Stimulated activated naive B cell treated with anti-CD40 and anti-IgM and Interleukin-4, amounts not matched to agents 10 μg/mL and 1 μg/mL and 100 μg/mL, for 72 hours (primary cell): Measurements from ENCODE around the gene CALR3.
"Not testable (repeated sequence)": the region's sequence is repeated elsewhere in the genome, so short reads cannot be mapped to it uniquely, and the experiment has no call there.

Experiments used
- ATAC-seq, 2 donors: fragments of 150-1000 bp; cut with Tn5 transposase; replicated peaks; 2 replicates each; pipeline ENCODE4 v1.10.0; 2021; ENCODE audit warnings: moderate library complexity in 1 of 2
- DNase-seq: peaks from one replicate; pipeline ENCODE4 v3.0.0; 2021
- H3K27ac Mint-ChIP-seq: one replicate; pipeline ENCODE4 v1.8.0; 2022; ENCODE audit warnings: mild to moderate bottlenecking, mixed read lengths
- H3K27me3 Mint-ChIP-seq, 2 donors: one replicate each; pipeline ENCODE4 v1.8.0; 2022; ENCODE audit warnings: mixed read lengths in 2 of 2
- H3K36me3 Mint-ChIP-seq, 2 donors: one replicate each; pipeline ENCODE4 v1.8.0; 2022; ENCODE audit warnings: mixed read lengths in 2 of 2, mild to moderate bottlenecking in 1 of 2
- H3K4me1 Mint-ChIP-seq, 2 donors: one replicate each; pipeline ENCODE4 v1.8.0; 2022; ENCODE audit warnings: mixed read lengths in 2 of 2, mild to moderate bottlenecking in 1 of 2
- H3K4me3 Mint-ChIP-seq, 2 donors: one replicate each; pipeline ENCODE4 v1.8.0; 2022; ENCODE audit warnings: mild to moderate bottlenecking in 2 of 2, mixed read lengths in 2 of 2, moderate library complexity in 1 of 2
- H3K9me3 Mint-ChIP-seq, 2 donors: one replicate each; pipeline ENCODE4 v1.8.0; 2022; ENCODE audit warnings: mixed read lengths in 2 of 2, mild to moderate bottlenecking in 1 of 2

CALR3 gene, protein sequence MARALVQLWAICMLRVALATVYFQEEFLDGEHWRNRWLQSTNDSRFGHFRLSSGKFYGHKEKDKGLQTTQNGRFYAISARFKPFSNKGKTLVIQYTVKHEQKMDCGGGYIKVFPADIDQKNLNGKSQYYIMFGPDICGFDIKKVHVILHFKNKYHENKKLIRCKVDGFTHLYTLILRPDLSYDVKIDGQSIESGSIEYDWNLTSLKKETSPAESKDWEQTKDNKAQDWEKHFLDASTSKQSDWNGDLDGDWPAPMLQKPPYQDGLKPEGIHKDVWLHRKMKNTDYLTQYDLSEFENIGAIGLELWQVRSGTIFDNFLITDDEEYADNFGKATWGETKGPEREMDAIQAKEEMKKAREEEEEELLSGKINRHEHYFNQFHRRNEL

DNA sequence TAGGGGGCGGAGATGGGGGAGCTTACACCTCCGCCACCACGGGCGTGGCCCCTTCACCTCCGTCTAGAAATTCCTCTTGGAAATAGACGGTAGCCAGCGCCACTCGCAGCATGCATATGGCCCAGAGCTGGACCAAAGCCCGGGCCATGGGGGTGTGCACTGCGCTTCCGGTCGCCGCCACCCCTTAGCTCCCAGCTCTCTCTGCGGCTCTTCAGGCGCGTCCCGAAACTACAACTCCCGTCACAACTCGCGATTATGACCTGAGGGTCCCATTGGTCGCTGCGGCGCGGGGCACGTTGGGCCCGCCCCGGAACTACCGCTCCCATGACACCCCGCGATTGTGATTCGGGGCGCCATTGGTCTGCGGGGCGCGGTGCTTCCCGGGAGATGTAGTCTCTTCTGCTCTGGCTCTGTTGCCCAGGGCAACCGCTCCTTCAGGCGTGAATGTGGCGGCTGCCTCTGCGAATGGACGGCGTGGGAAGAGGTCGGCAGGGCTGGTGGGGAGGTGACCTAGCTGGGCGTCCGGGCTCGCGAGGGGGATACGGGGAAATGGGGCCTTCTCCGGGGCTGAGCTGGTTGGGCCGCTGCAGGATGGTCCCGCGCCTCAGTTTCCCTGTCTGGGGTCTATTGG lies at the start of gene CALR3, which contains the start of gene C19orf44:
CALR3 (minus strand) TSS at position 186 of the 631 bp plus-strand sequence; CDS start at position 148, 38 bp downstream.
C19orf44 (plus strand) TSS at position 413 of the 631 bp plus-strand sequence. CDS start 4,399 bp downstream, outside the sequence.
- Mint-ChIP-seq H3K4me3 (peak within 1 kb of the TSS; percentile 90 to 95), H3K27me3 (no peaks in the 10 kb centered on the region), H3K27ac (peak within 1 kb of the TSS; percentile 91), H3K9me3 (no peaks in the 10 kb centered on the region), H3K4me1 (peaks cover 7 to 28% of the 10 kb centered on the region in 2 donors), H3K36me3 (peaks cover 4 to 6% of the 10 kb centered on the region in 2 donors)
- DNase-seq (peak; percentile 98), ATAC-seq (peak; percentile 97 to 98)

DNA sequence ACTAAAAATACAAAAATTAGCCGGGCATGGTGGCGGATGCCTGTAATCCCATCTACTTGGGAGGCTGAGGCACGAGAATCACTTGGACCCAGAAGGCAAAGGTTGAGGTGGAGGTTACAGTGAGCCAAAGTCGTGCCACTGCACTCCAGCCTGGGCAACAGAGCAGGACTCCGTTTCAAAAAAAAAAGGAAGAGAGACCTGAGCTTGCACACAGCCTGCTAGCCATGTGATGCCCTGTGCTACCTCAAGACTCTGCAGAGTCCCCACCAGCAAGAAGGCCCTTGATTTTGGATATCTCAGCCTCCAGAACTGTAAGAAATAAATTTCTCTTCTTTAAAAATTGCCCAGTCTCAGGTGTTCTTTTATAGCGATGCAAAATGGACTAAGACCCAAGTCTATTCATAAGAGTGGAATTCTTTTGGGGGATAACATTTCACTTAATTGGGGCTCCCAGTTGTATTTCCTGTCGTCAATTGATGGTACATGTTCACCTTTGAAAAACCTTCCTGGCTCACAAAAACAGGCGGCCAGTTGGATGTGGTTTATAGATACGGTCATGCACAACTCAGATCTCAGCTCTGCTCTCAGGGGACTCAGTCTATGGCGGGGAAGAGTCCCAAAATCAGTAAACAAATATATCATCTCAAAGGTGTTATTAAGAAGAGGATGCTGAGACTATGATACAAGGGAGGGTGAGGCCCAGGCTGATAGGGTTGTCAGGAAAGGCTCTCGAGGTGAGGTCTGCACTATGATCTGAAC lies 48.7 kb upstream of the CALR3 start:
- no peak for DNase-seq
- peak; percentile 31 to 36 for ATAC-seq
- Mint-ChIP-seq H3K9me3 (no peaks in the 10 kb centered on the region), H3K27me3 (no peaks in the 10 kb centered on the region), H3K4me1 (peaks cover 20 to 56% of the 10 kb centered on the region in 2 donors), H3K4me3 (peak overlapping the region; percentile 9 to 60), H3K27ac (peak overlapping the region; percentile 81), H3K36me3 (peaks cover 19 to 23% of the 10 kb centered on the region in 2 donors)

DNA sequence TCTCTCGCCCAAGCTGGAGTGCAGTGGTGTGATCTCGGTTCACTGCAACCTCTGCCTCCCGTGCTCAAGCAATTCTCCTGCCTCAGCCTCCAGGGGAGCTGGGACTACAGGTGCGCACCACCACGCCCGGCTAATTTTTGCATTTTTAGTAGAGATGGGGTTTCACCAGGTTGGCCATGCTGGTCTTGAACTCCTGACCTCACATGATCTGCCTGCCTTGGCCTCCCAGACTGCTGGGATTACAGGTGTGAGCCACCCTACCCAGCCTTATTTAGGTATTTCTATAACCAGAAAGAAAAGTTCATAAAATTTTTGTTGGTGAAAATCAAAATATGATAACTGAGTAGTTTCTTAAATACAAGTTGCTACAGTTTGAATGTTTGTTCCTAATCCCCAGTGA lies 47.8 kb upstream of the CALR3 start:
- DNase-seq, H3K27me3 Mint-ChIP-seq, ATAC-seq, H3K9me3 Mint-ChIP-seq: not testable (repeated sequence)
- Mint-ChIP-seq H3K27ac (peak overlapping the region; percentile 62), H3K4me3 (peak overlapping the region; percentile 91 to 92), H3K36me3 (peaks cover 21 to 30% of the 10 kb centered on the region in 2 donors), H3K4me1 (peaks cover 25 to 63% of the 10 kb centered on the region in 2 donors)

DNA sequence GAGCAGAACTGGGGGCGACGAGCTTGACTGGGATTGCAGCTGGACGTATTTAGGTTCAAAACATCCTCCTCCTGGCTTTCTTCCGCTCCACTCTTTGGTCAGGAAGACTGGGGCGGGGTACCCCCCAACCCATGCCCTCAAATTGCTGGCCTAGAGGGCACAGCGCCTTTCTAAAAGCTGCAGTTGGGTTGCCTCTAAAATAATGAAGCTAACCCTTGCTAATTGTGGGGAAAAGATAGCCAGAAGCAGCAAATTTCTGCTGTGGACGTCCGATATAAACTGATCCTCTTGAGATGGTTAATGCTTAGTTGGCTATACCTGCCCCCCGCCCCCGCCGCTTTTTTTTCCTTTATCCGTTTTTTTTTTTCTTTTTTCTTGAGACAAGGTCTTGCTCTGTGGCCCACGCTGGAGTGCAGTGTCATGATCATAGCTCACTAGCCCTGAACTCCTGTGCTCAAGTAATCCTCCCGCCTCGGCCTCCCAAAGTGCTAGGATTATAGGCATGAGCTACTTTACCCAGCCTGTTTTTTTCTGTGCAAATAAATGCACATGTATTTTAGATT lies 47.0 kb upstream of the CALR3 start:
- peak overlapping the region; percentile 91 to 92 for H3K4me3 Mint-ChIP-seq
- peaks cover 30 to 69% of the 10 kb centered on the region in 2 donors for H3K4me1 Mint-ChIP-seq
- H3K27me3 Mint-ChIP-seq: no peaks in the 10 kb centered on the region
- ATAC-seq (peak in 1 of 2 donors; percentile 0), DNase-seq (no peak)
- H3K27ac Mint-ChIP-seq: peak overlapping the region; percentile 96
- H3K36me3 Mint-ChIP-seq: peaks cover 28 to 37% of the 10 kb centered on the region in 2 donors
- no peaks in the 10 kb centered on the region for H3K9me3 Mint-ChIP-seq

DNA sequence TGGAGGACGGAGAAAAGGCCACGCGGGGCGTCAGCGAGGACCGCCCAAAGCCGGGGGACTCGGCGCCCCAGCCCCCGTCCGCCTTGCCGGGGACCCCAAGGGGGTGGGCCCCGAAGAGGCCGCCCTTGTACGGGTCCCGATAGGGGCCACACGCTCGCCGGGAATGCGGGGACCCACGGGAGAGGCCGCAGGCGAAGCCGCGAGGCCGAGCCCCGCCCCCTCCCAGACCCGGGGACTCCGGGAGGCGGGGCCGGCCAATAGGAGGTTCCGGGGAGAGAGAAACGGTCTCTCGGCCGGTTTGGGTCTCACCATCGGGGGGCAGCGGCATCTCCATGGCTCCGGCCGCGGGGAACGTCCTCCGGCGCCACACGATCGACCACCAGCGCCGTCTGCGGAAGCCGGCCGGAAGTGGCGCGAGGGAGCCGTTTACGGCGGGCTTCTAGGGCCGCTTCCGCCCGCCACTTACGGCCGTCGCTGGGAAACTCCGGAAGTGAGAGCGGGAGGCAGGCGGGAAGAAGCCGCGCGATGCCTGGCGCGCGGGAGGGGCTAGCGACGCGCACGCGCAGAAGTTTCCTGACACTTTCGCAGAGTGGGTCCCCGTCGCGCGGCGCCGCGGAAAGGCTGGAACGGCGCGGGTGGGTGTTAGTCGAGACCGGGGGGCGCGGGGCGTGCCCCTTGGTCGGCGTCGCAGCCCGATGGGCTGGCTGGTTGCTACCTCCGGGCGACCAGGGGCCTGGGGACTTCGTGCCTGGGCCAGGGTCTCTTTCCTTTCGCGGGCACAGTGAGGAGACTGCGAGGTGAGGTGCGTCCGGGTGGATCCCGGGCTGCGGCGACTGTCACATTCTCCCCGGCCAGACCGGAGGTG lies 46.3 kb upstream of the CALR3 start, which contains the start of gene CHERP:
CHERP (minus strand) TSS at position 393 of the 865 bp plus-strand sequence; CDS start at position 334, 59 bp downstream.
- ATAC-seq (peak; percentile 75 to 84), DNase-seq (peak; percentile 90)
- Mint-ChIP-seq H3K27ac (peak within 1 kb of the TSS; percentile 96), H3K36me3 (peaks cover 33 to 41% of the 10 kb centered on the region in 2 donors), H3K27me3 (no peaks in the 10 kb centered on the region), H3K4me1 (peaks cover 34 to 72% of the 10 kb centered on the region in 2 donors), H3K4me3 (peak within 1 kb of the TSS; percentile 91 to 92), H3K9me3 (no peaks in the 10 kb centered on the region)

DNA sequence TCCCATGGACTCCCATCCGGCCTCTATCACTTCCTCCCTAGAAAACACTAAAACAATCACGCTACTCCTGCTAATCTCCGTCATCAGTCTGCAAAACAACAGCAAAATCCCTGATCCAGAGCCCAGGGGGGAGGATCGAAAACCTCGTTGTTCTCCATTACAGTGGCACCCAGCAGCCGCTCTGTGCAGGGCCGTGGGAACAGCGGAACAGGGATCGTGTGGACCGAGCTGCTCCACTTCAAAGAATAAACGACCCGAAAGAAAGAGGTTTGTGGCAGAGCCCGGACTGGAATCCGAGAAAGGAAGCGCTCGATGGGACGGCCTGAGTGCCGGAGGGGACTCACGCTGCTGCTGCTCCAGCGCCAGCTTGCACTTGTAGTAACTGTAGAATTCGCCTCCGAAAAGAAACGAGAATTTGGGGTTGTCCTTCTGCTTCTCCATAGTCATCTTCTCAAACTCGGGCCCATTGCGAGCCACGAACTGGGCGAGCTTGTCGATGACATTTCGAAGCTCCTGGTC lies 45.6 kb upstream of the CALR3 start:
- peak overlapping the region; percentile 91 to 92 for H3K4me3 Mint-ChIP-seq
- peak in 1 of 2 donors; percentile 1 for ATAC-seq
- H3K36me3 Mint-ChIP-seq: peaks cover 38 to 46% of the 10 kb centered on the region in 2 donors
- H3K27ac Mint-ChIP-seq: peak overlapping the region; percentile 96
- DNase-seq: no peak
- no peaks in the 10 kb centered on the region for H3K27me3 Mint-ChIP-seq
- H3K9me3 Mint-ChIP-seq: no peaks in the 10 kb centered on the region
- peaks cover 35 to 74% of the 10 kb centered on the region in 2 donors for H3K4me1 Mint-ChIP-seq

DNA sequence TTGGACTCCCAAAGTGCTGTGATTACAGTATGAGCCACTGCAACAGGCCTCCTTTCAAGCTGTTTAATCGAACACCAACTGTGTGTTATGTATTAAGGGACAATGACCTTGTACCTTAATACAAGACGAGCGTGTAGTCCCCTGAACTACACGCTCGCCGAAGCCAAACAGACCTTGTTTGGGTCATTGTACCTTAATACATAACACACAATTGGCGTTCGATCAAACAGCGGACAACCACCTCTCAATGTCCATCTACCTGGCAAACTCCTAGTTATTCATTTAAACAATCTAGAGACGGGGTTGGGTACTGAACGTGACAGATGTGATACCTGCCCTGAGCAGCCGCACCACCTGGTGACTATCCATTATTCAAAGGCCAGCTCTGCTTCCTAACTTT lies 45.0 kb upstream of the CALR3 start:
- ATAC-seq (no peak), DNase-seq (no peak)
- Mint-ChIP-seq H3K36me3 (peaks cover 42 to 52% of the 10 kb centered on the region in 2 donors), H3K4me3 (peak overlapping the region; percentile 91 to 92), H3K4me1 (peaks cover 35 to 69% of the 10 kb centered on the region in 2 donors), H3K27me3 (no peaks in the 10 kb centered on the region), H3K9me3 (no peaks in the 10 kb centered on the region), H3K27ac (peak overlapping the region; percentile 96)

DNA sequence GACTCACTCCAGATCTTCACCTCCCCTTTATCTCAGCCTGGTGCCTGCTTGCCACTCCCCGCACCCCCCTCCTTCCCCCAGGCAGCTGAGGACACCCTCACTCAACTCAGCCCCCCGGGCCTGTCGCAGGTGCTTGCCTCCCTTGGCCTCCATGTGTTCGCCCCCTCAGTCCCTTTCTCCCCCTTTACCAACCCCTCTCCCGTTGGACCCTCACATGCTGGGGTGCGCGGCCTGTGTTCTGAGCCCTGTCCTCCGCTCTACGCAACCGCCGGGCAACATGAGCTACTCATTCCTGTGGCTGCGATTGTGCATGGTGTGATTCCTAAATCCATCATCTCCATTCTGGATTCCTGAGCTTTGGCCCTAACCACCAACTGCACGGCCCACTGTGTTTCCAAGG lies 41.1 kb upstream of the CALR3 start:
- H3K9me3 Mint-ChIP-seq: no peaks in the 10 kb centered on the region
- no peak overlapping the region for H3K4me3 Mint-ChIP-seq
- no peak for DNase-seq
- no peak for ATAC-seq
- no peak overlapping the region for H3K27ac Mint-ChIP-seq
- no peaks in the 10 kb centered on the region for H3K27me3 Mint-ChIP-seq
- H3K36me3 Mint-ChIP-seq: peaks cover 54 to 58% of the 10 kb centered on the region in 2 donors
- H3K4me1 Mint-ChIP-seq: peaks cover 30 to 47% of the 10 kb centered on the region in 2 donors

DNA sequence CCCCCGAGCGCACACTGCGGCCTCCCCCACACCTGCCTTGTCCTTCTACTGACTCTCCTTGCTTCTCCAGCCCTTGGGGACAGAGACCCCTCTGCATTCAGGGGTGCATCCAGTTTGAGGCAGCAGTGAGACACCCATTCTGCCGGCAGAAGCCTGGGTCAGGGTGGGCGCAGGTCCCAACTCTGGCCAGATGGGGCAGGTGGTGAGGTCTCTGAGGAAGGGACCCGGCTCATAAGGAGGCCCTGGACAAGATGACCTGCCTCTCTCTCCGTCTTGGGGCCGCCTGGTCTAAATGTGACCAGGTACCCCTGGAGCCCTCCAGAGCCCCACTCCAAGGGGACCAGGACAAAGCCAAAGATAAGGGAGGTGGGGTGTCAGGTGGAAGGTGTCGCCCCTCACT lies 40.2 kb upstream of the CALR3 start:
- peaks cover 56 to 63% of the 10 kb centered on the region in 2 donors for H3K36me3 Mint-ChIP-seq

DNA sequence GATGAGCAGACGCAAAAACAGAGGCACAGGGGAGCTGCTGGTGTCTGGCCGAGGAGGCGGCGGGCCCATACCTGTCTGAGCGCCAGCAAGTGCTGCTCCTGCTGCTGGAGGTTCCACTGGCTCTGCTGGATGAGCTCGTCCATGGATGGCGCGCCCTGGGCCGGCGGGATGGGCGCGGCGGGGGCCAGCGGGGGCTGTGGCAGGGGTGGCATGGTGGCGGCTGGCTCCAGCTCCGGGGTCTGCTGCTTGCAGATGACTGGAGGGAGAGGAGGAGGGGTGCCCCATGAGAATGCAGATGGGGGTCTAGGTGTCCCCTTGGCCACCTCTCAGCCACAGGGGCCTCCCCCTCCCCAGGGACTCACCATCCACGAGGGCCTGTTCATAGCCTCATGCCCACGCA lies 39.4 kb upstream of the CALR3 start:
- Mint-ChIP-seq H3K27ac (peak overlapping the region; percentile 3), H3K36me3 (peaks cover 56 to 66% of the 10 kb centered on the region in 2 donors)

More for the DNA sequence above, 40.2 kb upstream of the CALR3 start:
- H3K27ac Mint-ChIP-seq: no peak overlapping the region
- ATAC-seq (no peak), DNase-seq (no peak)
- H3K27me3 Mint-ChIP-seq: no peaks in the 10 kb centered on the region
- no peaks in the 10 kb centered on the region for H3K9me3 Mint-ChIP-seq
- peaks cover 27 to 43% of the 10 kb centered on the region in 2 donors for H3K4me1 Mint-ChIP-seq
- H3K4me3 Mint-ChIP-seq: no peak overlapping the region

DNA sequence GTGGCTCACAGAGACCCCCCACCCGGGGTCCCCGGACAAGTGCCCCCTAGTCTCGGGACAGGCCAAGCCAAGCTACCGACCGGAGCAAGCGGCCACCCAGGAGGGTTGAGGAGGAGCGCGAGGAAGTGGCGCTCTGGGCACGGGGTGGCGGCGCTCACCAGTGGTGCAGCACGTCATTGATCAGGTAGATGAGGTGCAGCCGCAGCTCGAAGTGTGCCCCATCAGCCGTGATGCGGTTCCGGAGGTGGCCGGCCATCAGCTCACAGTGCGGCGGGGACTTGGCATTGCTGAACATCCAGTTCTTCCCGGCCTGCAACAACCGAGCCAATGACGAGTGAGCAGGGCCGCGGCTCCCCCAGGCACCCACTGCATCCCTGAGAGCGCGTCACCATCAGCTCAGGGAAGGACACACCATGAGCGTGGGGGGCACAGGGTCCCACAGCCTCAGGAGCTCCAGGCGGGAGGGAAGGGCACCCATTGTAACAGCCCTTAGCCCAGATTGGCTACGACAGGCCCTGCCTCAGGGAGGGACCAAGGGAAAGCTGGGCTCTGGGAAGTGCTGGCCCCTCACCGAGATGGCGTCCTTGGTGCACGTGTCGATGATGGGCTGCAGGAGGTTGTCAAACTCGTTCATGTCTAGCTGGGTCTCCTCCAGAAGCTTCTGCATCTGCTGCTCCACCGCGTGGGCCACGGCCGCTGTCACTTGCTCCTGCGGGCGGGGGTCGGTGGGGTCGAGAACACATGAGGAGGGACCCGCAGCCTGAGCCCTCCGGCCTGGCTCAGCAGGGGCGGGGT lies 36.7 kb upstream of the CALR3 start:
- no peak for ATAC-seq
- DNase-seq: no peak

More for the DNA sequence above, 39.4 kb upstream of the CALR3 start:
- H3K4me1 Mint-ChIP-seq: peaks cover 27 to 39% of the 10 kb centered on the region in 2 donors
- no peak for DNase-seq
- H3K4me3 Mint-ChIP-seq: no peak overlapping the region
- no peaks in the 10 kb centered on the region for H3K9me3 Mint-ChIP-seq
- no peaks in the 10 kb centered on the region for H3K27me3 Mint-ChIP-seq
- no peak for ATAC-seq

DNA sequence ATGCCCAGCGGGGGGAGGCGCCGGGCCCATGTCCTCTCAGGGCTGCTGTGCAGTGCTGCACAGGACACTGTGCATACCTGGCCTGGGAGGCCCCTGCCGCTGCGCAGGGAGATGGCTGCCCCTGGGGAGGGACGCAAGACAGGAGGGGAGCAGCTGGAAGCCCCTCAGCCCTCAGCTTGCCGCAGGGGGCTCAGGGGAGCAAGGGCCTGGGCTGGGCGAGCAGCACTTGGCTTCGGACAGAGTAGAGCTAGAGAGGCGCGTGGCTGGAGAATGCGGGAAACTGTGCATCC lies 35.4 kb upstream of the CALR3 start:
- no peak for DNase-seq
- Mint-ChIP-seq H3K27me3 (no peaks in the 10 kb centered on the region), H3K27ac (no peak overlapping the region), H3K4me1 (peaks cover 6 to 8% of the 10 kb centered on the region in 2 donors), H3K36me3 (peaks cover 50 to 51% of the 10 kb centered on the region in 2 donors), H3K4me3 (no peak overlapping the region), H3K9me3 (no peaks in the 10 kb centered on the region)
- no peak for ATAC-seq

More for the DNA sequence above, 36.7 kb upstream of the CALR3 start:
- Mint-ChIP-seq H3K27me3 (no peaks in the 10 kb centered on the region), H3K27ac (no peak overlapping the region), H3K9me3 (no peaks in the 10 kb centered on the region), H3K4me3 (no peak overlapping the region), H3K36me3 (peaks cover 53 to 61% of the 10 kb centered on the region in 2 donors), H3K4me1 (peaks cover 11 to 14% of the 10 kb centered on the region in 2 donors)
